GM19193 (cell line): ENCODE results near the gene TAGLN2.

Experiments
- POLR2A ChIP-seq: IDR thresholded peaks from 4 replicates; pipeline ENCODE4 v1.6.1; 2011; ENCODE audit not compliant: insufficient read depth, insufficient read length; ENCODE audit errors: extremely low read depth

Gene TAGLN2

DNA sequence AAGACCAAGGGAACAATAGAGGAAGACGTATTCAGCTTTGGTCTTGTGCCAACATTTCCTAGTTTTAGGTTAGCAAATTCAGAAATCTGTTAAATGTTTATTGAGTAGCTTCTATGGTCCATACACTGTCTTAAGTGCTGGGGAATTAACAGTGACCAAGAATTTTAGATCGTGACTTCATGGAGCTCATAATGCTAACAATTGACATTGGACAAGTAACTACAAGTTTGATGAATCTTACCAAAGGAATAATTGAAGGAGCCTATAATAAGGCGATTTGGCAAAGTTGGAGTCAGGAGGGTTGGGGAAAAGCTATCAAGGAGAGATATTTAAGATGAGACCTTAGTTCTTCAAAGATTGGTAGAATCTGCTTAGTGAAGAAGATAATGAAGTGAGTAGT lies 30.1 kb upstream of the TAGLN2 start:
- no peak for TF ChIP-seq POLR2A

DNA sequence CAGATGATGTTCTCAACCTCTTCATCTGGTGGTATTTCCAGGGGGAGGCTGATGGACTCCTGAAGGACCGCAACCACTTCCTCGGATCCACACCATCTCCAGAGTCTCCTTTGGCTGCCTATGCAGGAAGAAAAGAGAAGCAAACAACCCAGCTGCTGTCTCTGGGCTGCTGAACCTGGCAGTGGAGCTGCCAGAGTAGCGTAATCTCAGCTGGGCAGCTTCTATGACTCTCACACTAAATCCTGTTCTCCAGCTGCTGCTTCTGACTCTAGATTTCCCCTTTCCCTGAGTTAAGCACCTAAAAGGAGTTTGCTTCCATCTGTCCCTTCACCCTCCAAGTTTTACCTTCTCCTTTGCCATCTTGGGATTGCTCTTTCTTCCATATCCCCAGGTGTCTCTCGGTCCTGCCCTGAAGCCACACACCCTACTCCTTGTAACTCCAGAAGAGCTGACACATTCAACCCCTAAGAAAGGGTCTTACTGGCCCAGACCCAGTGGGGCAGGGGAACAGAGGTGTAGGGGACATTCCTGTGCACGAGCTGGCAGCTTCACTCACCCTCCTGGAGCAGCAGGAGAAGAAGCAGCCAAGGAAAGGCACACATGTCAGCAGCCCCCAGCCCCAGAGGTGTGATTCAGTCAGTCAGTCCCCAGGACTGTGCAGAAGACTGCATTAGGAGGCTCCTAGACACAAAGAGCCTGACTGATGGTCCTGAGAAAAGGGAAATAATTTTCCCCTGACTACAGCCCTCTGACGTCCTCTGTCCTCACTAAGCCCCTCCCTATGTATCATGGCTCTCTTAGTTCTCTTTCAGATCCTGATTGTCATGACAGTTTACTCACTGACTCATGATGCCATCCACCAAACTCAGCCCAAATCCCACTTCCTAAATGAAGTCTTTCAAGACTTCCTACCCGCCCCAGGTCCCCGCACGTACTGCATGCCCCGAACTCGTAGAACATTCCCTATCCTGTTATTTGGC lies 28.5 kb upstream of the TAGLN2 start, which contains the start of gene SLAMF9:
SLAMF9 (minus strand) TSS at position 702 of the 980 bp plus-strand sequence; CDS start at position 602, 100 bp downstream.
- TF ChIP-seq POLR2A, result no peak

DNA sequence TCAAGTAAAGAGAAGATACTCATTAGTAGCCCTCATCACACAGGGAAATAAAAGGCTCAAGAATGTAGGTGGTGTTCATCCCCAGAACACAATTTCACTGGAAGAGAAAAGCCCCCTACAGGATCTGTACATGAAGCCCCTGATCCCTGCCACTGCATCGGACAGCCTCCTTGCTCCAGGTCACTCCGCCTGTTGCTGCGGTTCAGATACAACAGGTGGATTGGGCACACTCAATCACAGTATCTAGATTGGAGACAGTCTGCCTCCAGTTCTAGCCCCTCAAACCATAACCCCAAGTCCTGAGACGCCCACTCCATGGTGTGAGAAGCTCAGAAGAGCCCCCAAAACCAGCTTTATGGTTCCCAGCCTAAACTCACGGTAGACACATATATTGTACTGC lies 27.6 kb upstream of the TAGLN2 start:
- TF ChIP-seq POLR2A, result no peak

DNA sequence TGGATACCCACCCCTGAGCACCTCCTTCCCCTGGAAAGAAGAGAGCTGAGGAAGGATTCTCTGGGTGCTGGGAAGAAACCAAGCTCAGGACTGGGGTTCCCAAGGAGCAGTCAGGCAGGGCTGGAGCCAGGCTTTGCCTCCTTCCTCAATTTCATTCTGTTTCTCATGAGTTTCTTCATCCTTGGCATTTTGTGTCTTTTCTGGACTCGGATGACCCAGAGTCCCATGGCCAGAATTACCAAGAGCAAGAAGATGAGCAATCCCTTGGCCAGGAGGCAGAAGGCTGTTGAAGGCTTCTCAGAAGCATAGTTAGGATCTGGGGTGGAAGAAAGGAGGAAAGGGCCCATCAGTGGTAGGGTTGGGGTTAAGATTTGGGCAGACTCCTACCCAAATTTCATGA lies 26.2 kb upstream of the TAGLN2 start:
- TF ChIP-seq POLR2A, result no peak

DNA sequence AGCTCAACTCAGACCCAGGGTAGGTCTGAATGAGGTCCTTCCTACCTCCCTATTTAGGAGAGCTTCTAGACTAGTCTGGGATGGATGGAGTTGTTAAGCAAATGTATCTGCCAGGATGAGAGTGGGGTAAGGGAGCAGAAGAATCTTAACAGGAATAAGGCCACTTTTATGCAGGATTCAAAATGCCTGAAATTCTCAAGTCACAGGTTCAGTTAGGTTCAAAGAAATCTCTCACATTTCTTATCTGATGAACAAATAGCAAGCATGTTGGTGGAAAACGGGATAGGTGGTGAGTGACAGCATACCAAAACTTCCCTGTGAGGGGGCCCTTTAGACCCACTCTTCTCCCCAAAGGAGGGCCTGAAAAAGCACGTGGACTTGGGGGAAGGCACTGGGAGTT lies 25.7 kb upstream of the TAGLN2 start:
- TF ChIP-seq POLR2A, result no peak

DNA sequence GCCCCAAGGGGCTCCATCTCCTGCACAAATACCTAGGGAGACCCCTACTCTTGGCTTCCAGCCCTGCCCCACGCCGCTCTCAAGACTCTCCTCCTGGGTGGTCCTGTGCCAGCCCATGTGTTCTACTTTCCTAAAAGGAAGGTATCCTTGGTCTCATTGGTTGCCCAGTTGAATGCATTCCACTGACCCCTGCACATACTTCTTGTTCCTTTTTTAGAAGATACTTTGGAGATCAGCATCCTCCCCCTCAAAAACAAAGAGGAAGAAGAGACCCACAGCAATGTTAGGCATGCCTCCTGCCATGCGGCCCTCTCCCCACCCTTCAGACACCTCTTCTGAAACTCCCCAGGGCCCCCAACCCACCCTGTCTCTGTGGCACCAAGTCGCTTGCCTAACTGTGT lies 24.7 kb upstream of the TAGLN2 start:
- TF ChIP-seq POLR2A, result no peak

DNA sequence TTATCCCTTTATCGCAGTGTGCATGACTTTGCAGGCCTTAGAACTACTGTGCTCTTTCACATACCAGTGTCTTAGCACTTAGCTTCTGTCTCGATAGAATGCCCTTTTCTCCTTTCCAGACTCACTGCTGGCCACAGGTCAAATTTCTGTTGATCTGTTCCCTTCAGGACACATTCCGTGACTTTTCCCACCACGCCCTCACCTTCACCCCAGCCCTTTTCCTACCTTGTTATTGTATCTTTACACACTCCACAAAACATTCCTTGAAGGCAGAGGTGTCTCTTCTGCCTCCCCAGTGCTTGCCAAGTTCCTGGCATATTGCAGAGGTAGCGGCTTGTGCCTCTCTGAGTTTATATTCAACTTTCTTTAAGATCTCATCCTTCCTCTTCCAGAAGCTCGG lies 23.8 kb upstream of the TAGLN2 start:
- TF ChIP-seq POLR2A, result no peak

DNA sequence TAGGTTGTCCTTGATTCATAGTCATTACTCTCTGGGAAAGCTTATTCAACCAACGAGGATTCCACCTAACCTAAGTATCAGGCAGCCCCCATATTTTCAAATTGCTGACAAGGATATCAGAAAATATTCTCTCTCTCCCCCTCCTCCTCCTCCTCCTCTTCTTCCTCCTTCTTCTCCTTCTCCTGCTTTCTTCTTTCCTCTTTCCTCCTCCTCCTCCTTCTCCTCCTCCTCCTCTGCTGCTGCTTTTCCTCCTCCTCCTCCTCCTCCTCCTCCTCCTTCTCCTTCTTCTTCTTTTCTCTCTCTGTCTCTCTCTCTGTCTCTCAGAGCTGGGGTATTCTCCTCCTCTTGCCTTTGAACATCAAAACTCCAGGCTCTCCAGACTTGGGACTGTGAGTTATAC lies 22.6 kb upstream of the TAGLN2 start:
- TF ChIP-seq POLR2A, result no peak

DNA sequence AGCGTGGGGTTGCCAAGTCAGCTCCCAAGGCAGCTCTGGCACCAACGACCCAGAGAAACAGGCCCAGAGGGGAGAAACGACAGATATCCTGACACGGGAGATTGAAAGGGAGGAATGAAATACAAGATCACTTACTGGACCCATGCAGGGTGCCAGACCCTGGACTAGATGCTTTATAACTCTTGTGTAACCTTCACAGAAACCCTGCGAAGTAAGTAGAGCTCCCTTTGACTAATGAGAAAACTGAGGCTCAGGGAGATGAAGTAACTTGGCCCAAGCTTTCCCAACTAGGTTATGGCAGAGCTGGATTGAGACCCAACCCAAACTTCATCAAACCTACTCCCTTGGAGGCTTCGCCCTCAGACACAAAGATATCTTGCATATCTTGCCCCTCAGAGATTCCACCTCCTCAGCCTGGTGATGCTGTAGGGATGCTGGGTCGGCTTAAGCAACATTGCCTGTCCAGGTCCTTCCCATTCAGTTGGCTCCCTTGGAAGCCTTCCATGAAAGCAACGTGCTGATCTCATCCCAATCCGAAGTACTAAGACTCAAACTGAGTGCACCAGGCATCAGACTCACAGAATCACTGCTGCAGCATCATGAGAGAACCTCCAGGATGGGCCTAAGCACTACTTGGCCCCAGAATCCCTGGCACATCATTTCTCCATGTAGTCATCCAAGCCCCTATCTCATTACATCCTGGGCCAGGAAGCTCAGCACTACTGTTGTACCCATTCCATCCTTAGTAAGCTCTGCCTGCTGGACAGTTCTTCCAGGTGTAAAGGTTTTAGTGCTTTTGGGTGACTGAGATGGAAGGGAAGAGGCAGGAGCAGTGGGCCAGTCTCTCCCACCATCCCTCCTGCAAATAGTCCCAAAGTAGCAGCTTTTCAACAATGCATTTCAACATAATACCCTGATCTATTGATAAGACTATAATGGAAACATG lies 21.2 kb upstream of the TAGLN2 start:
- no peak for TF ChIP-seq POLR2A

DNA sequence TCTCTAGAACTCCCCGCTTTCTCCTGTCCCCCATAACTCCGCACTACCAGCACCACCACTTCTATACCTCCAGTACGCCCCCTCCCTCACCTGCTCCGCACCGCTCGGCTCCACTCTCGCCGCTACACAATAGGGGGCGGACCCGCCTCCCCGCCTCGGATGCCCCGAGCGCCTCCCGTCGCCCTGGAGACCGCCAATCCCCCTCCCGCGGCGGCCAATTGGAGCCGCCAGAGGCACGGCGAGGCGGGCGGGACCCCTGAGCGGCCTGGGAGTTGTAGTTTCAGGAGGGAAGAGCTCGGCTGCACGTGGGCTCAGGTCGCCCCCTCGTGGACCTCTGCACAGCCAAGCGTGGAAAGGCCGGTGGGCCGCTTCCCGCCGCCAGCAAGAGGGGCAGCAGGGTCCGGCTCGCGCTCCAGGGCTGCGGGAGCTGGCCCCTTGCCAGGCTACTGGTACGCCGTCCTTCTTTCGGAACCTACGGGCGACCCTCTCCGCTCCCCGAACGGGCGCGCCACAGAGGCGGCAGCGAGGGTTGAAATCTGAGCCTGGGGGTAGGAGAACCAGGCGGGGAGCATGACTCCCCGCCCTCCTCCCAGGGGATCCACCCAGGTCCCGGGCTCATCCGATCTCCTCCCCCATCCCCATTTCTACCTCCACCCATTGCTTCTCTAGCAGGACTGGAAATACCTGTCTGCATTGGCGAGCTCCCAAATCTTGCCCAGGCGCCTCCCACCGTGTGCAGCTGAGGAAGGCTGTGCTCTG lies 20.4 kb upstream of the TAGLN2 start, which contains the start of gene IGSF9:
IGSF9 (minus strand) TSS at position 131 of the 759 bp plus-strand sequence. CDS start 2,159 bp downstream, outside the sequence.
- TF ChIP-seq POLR2A, result no peak

DNA sequence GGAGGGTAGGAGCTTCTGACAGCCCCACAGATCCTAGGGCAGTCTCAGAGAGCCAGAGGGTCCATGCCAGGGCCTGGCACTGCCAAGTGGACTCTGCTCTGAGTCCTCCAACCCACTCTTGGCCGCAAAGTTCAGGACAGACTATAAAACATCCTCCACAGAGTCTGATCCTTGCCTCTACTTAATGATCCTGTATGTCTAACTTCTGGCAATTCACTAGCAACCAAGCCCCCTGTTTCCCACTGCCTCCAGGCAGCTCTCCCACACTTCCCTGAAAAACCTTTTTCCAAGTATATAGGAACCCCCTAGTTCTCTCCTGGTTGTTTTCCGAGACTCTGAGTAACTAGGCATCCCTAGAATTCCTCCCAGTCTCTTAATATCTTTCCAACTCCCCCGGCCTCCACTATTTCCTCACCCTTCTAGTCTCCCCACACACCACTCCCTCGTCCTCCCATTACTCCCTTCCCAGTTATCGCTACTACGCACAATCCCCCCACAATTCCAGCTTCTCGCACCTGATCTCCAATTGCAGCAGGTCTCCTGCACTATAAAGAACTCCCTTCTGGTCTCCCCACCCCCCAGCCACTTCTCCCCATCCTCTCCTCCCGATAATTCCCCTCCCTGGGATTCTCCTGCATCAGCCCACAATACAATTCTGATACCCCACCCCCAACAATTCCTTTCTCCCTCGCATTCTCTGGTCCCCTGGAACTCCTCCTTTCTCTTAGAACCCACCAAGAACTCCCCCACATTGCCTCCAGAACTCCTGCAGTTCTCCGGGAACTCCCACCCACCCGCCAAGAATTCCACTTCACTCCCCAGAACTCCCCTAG lies 19.5 kb upstream of the TAGLN2 start:
- TF ChIP-seq POLR2A, result no peak

DNA sequence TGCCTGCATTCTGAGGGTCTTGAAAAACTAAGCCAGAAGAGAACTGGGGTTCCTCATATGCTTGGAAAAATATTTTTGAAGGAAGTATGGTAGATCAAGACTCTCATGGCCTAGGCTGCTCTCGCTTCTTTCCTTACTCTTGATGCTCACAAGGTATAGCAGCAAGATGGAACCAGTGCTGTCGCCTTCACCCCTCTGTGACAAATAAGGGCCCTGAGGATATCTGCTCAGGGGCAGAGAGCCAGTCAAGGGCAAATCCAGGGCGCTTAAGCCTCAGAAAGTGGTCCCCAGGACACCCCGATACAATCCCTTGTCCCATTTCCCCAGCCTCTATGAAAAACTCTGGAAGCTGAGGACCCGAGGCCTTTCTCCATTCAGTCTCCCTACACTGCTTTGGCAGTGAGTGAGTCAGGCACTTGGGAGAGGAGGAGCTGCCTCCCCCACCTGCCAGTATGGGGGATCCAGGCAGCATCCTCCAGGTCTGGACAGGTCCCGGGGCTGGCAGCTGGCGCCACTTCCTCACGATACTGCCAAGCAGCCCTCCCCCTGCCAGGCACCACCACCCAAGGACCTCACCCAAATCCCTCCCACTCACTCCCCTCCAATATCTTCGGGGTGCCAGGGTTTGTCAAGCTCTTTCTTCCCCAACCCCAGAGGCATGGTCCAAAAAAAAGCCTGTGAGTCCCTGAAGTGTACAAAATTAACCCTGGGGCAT lies 18.8 kb upstream of the TAGLN2 start:
- TF ChIP-seq POLR2A, result no peak

DNA sequence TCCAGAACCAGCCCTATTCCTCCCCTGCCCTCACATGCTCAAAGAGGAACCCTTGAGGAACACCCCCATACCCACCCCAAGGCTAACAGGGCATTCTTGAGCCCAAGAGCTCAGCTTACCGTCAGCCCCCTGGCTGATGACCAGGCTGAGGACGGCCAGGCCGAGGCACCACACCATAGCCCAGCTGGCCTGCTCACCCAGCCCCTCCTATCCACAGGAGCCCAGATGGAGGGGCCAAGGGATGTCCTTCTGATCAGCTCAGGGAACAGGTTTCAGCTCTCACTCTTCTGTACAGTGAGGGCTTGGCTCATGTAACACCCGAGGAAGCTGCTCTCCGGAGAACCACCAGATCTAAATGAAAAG lies 18.0 kb upstream of the TAGLN2 start:
- no peak for TF ChIP-seq POLR2A
